SK-N-SH (cell line): Measurements from ENCODE around the gene CDC42EP4.

Experiments used
- CTCF ChIP-seq: fragments of 200-600 bp; sonication (generic); IDR thresholded peaks from 2 replicates; pipeline ENCODE4 v1.6.1; 2017; ENCODE audit warnings: antibody characterized with exemption, mild to moderate bottlenecking, moderate library complexity
- EP300 ChIP-seq, 2 experiments: IDR thresholded peaks; 2 replicates each; pipeline versions ENCODE4 v1.4.0 to v1.6.1; 2012; ENCODE audit warnings: borderline replicate concordance in 1 of 2, low read depth in 1 of 2, low read length in 1 of 2
- EZH2phosphoT487 ChIP-seq: fragments of 200-600 bp; sonication (generic); IDR thresholded peaks from 2 replicates; pipeline ENCODE4 v1.6.1; 2017; ENCODE audit warnings: low read depth, mixed run types, mild to moderate bottlenecking, antibody characterized with exemption, moderate library complexity, borderline replicate concordance
- MAX ChIP-seq: IDR thresholded peaks from 2 replicates; pipeline ENCODE4 v1.4.0; 2012; ENCODE audit warnings: low read depth
- MEF2A ChIP-seq: IDR thresholded peaks from 2 replicates; pipeline ENCODE4 v1.4.0; 2012; ENCODE audit warnings: low read depth, borderline replicate concordance
- POLR2AphosphoS5 ChIP-seq: IDR thresholded peaks from 2 replicates; pipeline ENCODE4 v1.6.1; 2012; ENCODE audit warnings: low read depth, low read length
- RFX5 ChIP-seq: IDR thresholded peaks from 2 replicates; pipeline ENCODE4 v1.6.1; 2012; ENCODE audit warnings: mild to moderate bottlenecking, improper control_type of control experiment, low read length
- SMC3 ChIP-seq: IDR thresholded peaks from 2 replicates; pipeline ENCODE4 v1.6.1; 2012; ENCODE audit warnings: low read depth, low read length, improper control_type of control experiment

GRCh38 chr17:73302189-73302588 lies 9.6 kb downstream of the CDC42EP4 start:
- TF ChIP-seq MAX (no peak), EZH2phosphoT487 (no peak), MEF2A (no peak), SMC3 (no peak), CTCF (no peak), RFX5 (no peak), EP300 (IDR thresholded peaks at IDR 0.05; ENCODE audit: borderline replicate concordance in 1 of 2, low read depth in 1 of 2, low read length in 1 of 2) (peak in 1 of 2 experiments; percentile 86; a peak in 2 of 4 replicates), POLR2AphosphoS5 (peak; percentile 70; the same call in 1 of the 2 replicates)
